Upper lobe of left lung (tissue), 6 donors: Measurements from ENCODE around the gene TPM1. TPM values are rescaled to one million over a fixed set of nuclear protein-coding genes. Genes with fewer than 3 reads are reported as not detected.

ENCODE experiments used
- ATAC-seq, 2 donors: fragments of 200-7000 bp; cut with Tn5 transposase; one replicate each; pipeline ENCODE4 v1.9.1; 2022; ENCODE audit warnings: mild to moderate bottlenecking in 2 of 2, moderate library complexity in 2 of 2; ENCODE audit not compliant: low FRiP score in 2 of 2
- DNase-seq, 2 donors: peaks; one replicate each; pipeline ENCODE4 v3.0.0-alpha.2; 2019 to 2020
- H3K27ac ChIP-seq, 4 donors: fragments of 200-600 bp; sonication (generic); one replicate each; pipeline ENCODE4 v1.5.1; 2016 to 2019
- H3K27me3 ChIP-seq, 4 donors: fragments of 200-600 bp; sonication (generic); one replicate each; pipeline ENCODE4 v1.5.1; 2017 to 2019
- H3K36me3 ChIP-seq, 4 donors: fragments of 200-600 bp; sonication (generic); one replicate each; pipeline ENCODE4 v1.5.1; 2016 to 2019
- H3K4me1 ChIP-seq, 4 donors: fragments of 200-600 bp; sonication (generic); one replicate each; pipeline ENCODE4 v1.5.1; 2018 to 2019
- H3K4me3 ChIP-seq, 4 donors: fragments of 200-600 bp; sonication (generic); one replicate each; pipeline ENCODE4 v1.5.1; 2017 to 2019; ENCODE audit warnings: mild to moderate bottlenecking in 2 of 4, moderate library complexity in 1 of 4
- H3K9me3 ChIP-seq, 4 donors: fragments of 200-600 bp; sonication (generic); one replicate each; pipeline ENCODE4 v1.5.1; 2018 to 2019
- EP300 ChIP-seq, 4 donors: sonication (generic); formaldehyde crosslinking; IDR thresholded peaks; one replicate each; pipeline ENCODE4 v1.5.1; 2017; ENCODE audit warnings: antibody characterized with exemption in 4 of 4, control low read depth in 2 of 4
- POLR2A ChIP-seq, 4 donors: fragments of 450-650 bp; IDR thresholded peaks; one replicate each; pipeline ENCODE4 v1.5.1; 2016 to 2017; ENCODE audit warnings: antibody characterized with exemption in 4 of 4, mild to moderate bottlenecking in 2 of 4
- POLR2AphosphoS5 ChIP-seq, 2 donors: sonication (generic); formaldehyde crosslinking; IDR thresholded peaks; one replicate each; pipeline ENCODE4 v1.5.1; 2017; ENCODE audit warnings: antibody characterized with exemption in 2 of 2
- WGBS, 2 donors: methylation state at CpG; one replicate each; pipeline ENCODE4 v1.1.5; 2017 to 2018; 5-methylcytosine and 5-hydroxymethylcytosine counted together
- total RNA-seq, 6 donors: library from RNA; depleted of rRNA in 4 of 6; stranded (reverse); fragments of >200 nt in 4 of 6; gene quantifications; one replicate each; pipeline versions ENCODE4 v1.1.0 to v1.2.1, GENCODE V29; 2016 to 2021
- TF ChIP-seq, protein P1 (sequence below), 6 experiments: fragments of 450-650 bp in 4 of 6; fragments of 200-600 bp in 2 of 6; sonication (generic) in 2 of 6; IDR thresholded peaks; one replicate each; pipeline ENCODE4 v1.5.1; 2016 to 2019; ENCODE audit warnings: antibody characterized with exemption in 6 of 6
- donor health status: DM: no; HTN: no; CAD: no; lungs with moderate emphysema.
- donor health status: DM: no; HTN: yes; CAD: no; lungs with severe emphysema.

Gene TPM1
- total RNA-seq, 6 donors from 2014 or later: 144 to 343 (median 254) TPM

DNA sequence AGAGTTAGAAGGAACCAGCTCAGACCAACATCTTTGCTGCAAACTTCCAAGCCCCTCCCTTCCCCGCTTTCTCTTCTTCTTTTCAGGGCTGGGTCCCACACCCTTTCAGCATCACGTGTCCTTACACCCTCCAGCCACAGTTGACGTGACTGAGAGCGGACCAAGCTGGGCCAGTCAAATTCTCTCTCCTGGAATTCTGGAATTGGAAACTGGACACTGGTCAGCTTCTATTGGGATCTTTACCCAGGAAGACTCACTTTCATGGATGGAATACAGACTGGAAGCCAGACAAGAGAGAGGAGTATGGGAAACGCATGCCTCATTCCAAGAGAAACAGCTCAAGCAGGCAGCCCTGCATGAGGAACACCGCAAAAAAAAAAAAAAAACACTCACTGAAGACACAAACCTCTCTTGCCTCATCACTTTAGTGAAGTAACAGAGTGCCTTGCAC lies 12.4 kb upstream of the TPM1 start:
- ATAC-seq (peak; percentile 69 to 90), DNase-seq (peak in 1 of 2 donors; percentile 44)
- Histone ChIP-seq H3K36me3 (no peaks in the 10 kb centered on the region), H3K27ac (no peak overlapping the region), H3K27me3 (no peaks in the 10 kb centered on the region), H3K4me1 (no peaks in the 10 kb centered on the region), H3K9me3 (no peaks in the 10 kb centered on the region), H3K4me3 (no peak overlapping the region)
- TF ChIP-seq POLR2AphosphoS5 (IDR thresholded peaks at IDR 0.05): peak in 1 of 2 donors; percentile 17
- TF ChIP-seq, protein P1, sequence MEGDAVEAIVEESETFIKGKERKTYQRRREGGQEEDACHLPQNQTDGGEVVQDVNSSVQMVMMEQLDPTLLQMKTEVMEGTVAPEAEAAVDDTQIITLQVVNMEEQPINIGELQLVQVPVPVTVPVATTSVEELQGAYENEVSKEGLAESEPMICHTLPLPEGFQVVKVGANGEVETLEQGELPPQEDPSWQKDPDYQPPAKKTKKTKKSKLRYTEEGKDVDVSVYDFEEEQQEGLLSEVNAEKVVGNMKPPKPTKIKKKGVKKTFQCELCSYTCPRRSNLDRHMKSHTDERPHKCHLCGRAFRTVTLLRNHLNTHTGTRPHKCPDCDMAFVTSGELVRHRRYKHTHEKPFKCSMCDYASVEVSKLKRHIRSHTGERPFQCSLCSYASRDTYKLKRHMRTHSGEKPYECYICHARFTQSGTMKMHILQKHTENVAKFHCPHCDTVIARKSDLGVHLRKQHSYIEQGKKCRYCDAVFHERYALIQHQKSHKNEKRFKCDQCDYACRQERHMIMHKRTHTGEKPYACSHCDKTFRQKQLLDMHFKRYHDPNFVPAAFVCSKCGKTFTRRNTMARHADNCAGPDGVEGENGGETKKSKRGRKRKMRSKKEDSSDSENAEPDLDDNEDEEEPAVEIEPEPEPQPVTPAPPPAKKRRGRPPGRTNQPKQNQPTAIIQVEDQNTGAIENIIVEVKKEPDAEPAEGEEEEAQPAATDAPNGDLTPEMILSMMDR (IDR thresholded peaks at IDR 0.05): no peak
- WGBS, 2 donors: 53% methylated on average over 6 of the region's 6 CpGs

DNA sequence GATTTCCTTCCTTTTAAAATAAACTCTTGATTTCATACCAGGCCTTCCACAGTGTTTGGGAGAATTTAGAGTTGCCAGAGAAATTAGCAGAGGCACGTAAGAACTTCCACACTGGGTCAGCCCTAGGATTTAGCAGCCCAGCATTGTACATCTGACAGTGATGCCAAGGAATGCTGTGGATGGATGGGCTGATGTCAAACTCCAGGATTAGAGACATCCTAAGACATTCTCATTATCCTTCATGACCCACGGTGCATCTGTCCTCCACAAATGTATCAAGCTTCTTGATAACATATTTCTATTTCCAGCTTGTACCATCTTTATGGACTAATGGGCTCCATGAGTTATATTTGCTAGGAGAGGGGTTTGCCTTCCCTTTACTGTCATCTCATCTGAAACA lies 8.0 kb upstream of the TPM1 start:
- WGBS, 2 donors: 87 to 91% methylated on average over 2 of the region's 2 CpGs
- ATAC-seq: no peak
- H3K9me3 ChIP-seq: no peaks in the 10 kb centered on the region
- H3K4me1 ChIP-seq: no peaks in the 10 kb centered on the region
- no peak for DNase-seq
- H3K27me3 ChIP-seq: no peaks in the 10 kb centered on the region
- H3K36me3 ChIP-seq: no peaks in the 10 kb centered on the region
- TF ChIP-seq, protein P1 (IDR thresholded peaks at IDR 0.05): no peak
- TF ChIP-seq EP300 (IDR thresholded peaks at IDR 0.05) (no peak), POLR2AphosphoS5 (IDR thresholded peaks at IDR 0.05) (no peak), POLR2A (IDR thresholded peaks at IDR 0.05) (no peak)
- H3K27ac ChIP-seq: no peak overlapping the region
- H3K4me3 ChIP-seq: no peak overlapping the region

DNA sequence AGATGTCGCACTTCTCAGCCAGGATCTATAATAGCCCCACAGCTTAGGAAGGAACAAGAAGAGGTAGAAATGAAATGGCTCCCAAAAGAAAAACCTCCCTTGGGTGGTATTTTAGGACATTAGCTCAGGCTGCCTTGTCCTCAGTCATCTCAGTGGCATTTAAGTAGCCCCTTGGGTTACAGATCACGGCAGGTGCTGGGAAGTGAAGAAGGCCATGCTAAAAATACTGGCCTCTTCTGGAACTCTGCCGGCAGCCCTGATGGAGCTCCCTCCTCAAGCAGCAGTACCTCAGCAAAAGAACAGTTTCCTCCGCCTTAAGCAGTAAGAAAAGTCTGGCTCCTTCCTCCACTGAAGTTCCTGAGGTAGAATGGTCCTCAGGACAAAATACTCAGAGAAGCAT lies 7.3 kb upstream of the TPM1 start:
- H3K4me3 ChIP-seq: no peak overlapping the region
- ATAC-seq: no peak
- no peaks in the 10 kb centered on the region for H3K36me3 ChIP-seq
- no peaks in the 10 kb centered on the region for H3K27me3 ChIP-seq
- H3K4me1 ChIP-seq: no peaks in the 10 kb centered on the region
- DNase-seq: no peak
- no peaks in the 10 kb centered on the region for H3K9me3 ChIP-seq
- H3K27ac ChIP-seq: no peak overlapping the region
- TF ChIP-seq POLR2AphosphoS5 (IDR thresholded peaks at IDR 0.05) (no peak), POLR2A (IDR thresholded peaks at IDR 0.05) (no peak), EP300 (IDR thresholded peaks at IDR 0.05) (no peak)
- TF ChIP-seq, protein P1 (IDR thresholded peaks at IDR 0.05): no peak
- WGBS, 2 donors: 86% methylated on average over 4 of the region's 4 CpGs

DNA sequence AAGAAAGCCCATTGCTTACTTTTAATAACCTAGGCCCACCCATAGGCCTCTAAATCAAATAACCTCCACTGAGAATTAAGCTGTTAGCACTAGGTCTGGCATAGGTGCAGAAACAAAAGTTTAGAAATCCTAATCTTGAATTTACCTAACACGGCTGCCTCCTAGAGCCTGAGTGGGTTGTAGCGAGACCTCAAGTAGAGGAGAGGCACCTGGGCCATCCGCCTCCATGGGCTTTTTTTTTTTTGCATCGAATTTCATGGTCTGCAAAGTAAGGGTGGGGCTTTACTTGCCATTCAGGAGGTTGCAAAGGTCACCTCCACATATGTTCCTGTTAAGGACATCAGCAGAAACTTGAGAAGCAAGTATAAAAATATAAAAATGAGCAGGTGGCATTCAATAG lies 6.6 kb upstream of the TPM1 start:
- H3K4me3 ChIP-seq: no peak overlapping the region
- no peak for TF ChIP-seq POLR2A (IDR thresholded peaks at IDR 0.05)
- no peak overlapping the region for H3K27ac ChIP-seq
- DNase-seq: no peak
- H3K36me3 ChIP-seq: no peaks in the 10 kb centered on the region
- WGBS, 2 donors: 62 to 79% methylated on average over 4 of the region's 4 CpGs
- H3K27me3 ChIP-seq: no peaks in the 10 kb centered on the region
- H3K4me1 ChIP-seq: no peaks in the 10 kb centered on the region
- H3K9me3 ChIP-seq: no peaks in the 10 kb centered on the region
- ATAC-seq: no peak

DNA sequence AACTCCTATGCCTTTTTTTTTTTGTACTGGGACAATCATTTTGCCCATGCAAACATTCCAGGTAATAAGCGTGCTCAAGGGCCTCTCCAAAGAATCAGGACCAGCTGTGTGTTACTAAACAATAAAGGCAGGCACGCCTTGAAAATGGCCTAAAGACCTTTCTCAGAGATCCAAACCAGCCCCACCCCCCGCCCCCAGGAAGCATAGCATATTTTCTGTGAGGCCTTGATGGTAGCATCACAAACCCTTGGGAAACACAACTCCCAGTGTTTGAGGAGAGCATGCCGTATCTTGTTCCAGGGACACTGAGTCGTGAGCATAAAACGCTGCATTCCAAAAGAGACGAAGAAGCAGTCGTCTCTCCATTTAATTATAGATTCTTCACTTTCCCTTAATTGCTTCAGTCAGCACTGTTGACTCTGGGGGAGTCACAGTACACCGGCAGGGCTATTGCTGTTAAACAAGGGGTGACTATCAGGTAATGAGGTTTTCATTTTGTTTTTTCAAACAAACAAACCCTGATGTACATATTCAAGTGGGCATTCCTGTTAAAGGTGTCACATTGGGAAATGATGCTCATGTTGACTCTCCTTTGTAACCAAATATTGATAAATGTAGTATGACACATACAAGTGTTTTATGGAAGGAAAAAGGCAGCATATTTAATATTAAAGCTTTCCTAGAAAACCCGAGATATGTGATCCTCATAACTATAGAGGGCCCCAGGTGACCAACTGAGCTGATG lies 4.4 kb upstream of the TPM1 start:
- no peak overlapping the region for H3K4me3 ChIP-seq
- H3K4me1 ChIP-seq: peaks cover 12 to 16% (median 14%) of the 10 kb centered on the region in 4 donors
- ATAC-seq (no peak), DNase-seq (no peak)
- peaks cover 0 to 13% (median 8%) of the 10 kb centered on the region in 4 donors for H3K27me3 ChIP-seq
- no peak for TF ChIP-seq EP300 (IDR thresholded peaks at IDR 0.05)
- TF ChIP-seq, protein P1 (IDR thresholded peaks at IDR 0.05): no peak
- no peak for TF ChIP-seq POLR2AphosphoS5 (IDR thresholded peaks at IDR 0.05)
- TF ChIP-seq POLR2A (IDR thresholded peaks at IDR 0.05): no peak
- 76 to 78% methylated on average over 9 to 10 of the region's 10 CpGs for WGBS, 2 donors
- no peaks in the 10 kb centered on the region for H3K36me3 ChIP-seq
- no peaks in the 10 kb centered on the region for H3K9me3 ChIP-seq
- no peak overlapping the region for H3K27ac ChIP-seq
